Liver (tissue), 9 donors: ENCODE measurements around the gene THAP11. TPM values are rescaled to one million over a fixed set of nuclear protein-coding genes. Genes with fewer than 3 reads are reported as not detected.

Experiments used
- DNase-seq: peaks from one replicate; pipeline ENCODE4 v3.0.0-alpha.2; 2017; ENCODE audit warnings: low spot score
- H3K27ac ChIP-seq, 2 donors: one replicate each; pipeline ENCODE4 v1.7.0; 2013; ENCODE audit warnings: inconsistent platforms in 2 of 2, low read length in 2 of 2, control low read depth in 1 of 2, low read depth in 1 of 2, mild to moderate bottlenecking in 1 of 2
- H3K27me3 ChIP-seq, 4 donors: one replicate each; pipeline versions ENCODE4 v1.6.1 to v1.7.0; 2013; ENCODE audit warnings: low read length in 3 of 4, inconsistent platforms in 1 of 4, mild to moderate bottlenecking in 1 of 4, moderate library complexity in 1 of 4; ENCODE audit not compliant: control insufficient read depth in 4 of 4, insufficient read depth in 4 of 4
- H3K36me3 ChIP-seq, 4 donors: one replicate each; pipeline versions ENCODE4 v1.6.1 to v1.7.0; 2013; ENCODE audit warnings: low read length in 3 of 4, mild to moderate bottlenecking in 3 of 4, low read depth in 1 of 4, moderate library complexity in 1 of 4; ENCODE audit not compliant: control insufficient read depth in 4 of 4, insufficient read depth in 3 of 4
- H3K4me1 ChIP-seq, 4 donors: one replicate each; pipeline versions ENCODE4 v1.6.1 to v1.7.0; 2013; ENCODE audit warnings: low read length in 3 of 4, mild to moderate bottlenecking in 3 of 4, moderate library complexity in 1 of 4; ENCODE audit not compliant: control insufficient read depth in 4 of 4, insufficient read depth in 4 of 4
- H3K4me3 ChIP-seq, 3 donors: one replicate each; pipeline versions ENCODE4 v1.6.1 to v1.7.0; 2013; ENCODE audit warnings: low read length in 3 of 3, control low read depth in 1 of 3, low read depth in 1 of 3, mild to moderate bottlenecking in 1 of 3
- H3K9ac ChIP-seq, 2 donors: one replicate each; pipeline ENCODE4 v1.7.0; 2013; ENCODE audit warnings: low read length in 2 of 2, mild to moderate bottlenecking in 2 of 2, moderate library complexity in 2 of 2, control low read depth in 1 of 2, low read depth in 1 of 2
- H3K9me3 ChIP-seq, 4 donors: one replicate each; pipeline versions ENCODE4 v1.6.1 to v1.7.0; 2013; ENCODE audit warnings: low read length in 3 of 4; ENCODE audit not compliant: control insufficient read depth in 4 of 4
- EGR1 ChIP-seq, 2 donors: IDR thresholded peaks; 2 replicates each; pipeline ENCODE4 v1.6.1; 2016 to 2018; ENCODE audit warnings: antibody characterized with exemption in 2 of 2, low read depth in 2 of 2
- FOXA1 ChIP-seq: IDR thresholded peaks from 2 replicates; pipeline ENCODE4 v1.6.1; 2016; ENCODE audit warnings: antibody characterized with exemption
- FOXA2 ChIP-seq: IDR thresholded peaks from 2 replicates; pipeline ENCODE4 v1.6.1; 2016; ENCODE audit warnings: antibody characterized with exemption
- GABPA ChIP-seq, 2 donors: IDR thresholded peaks in 1 of 2; conservative IDR thresholded peaks in 1 of 2; 2 replicates each; pipeline ENCODE4 v1.6.1; 2016; ENCODE audit warnings: antibody characterized with exemption in 2 of 2, mild to moderate bottlenecking in 1 of 2, moderate library complexity in 1 of 2
- HNF4A ChIP-seq, 2 donors: conservative IDR thresholded peaks; 2 replicates each; pipeline ENCODE4 v1.6.1; 2016; ENCODE audit warnings: antibody characterized with exemption in 2 of 2, mild to moderate bottlenecking in 2 of 2
- HNF4G ChIP-seq: IDR thresholded peaks from 2 replicates; pipeline ENCODE4 v1.6.1; 2016; ENCODE audit warnings: antibody characterized with exemption
- JUND ChIP-seq, 2 donors: IDR thresholded peaks; 2 replicates each; pipeline ENCODE4 v1.6.1; 2016; ENCODE audit warnings: antibody characterized with exemption in 2 of 2
- NR2F2 ChIP-seq: IDR thresholded peaks from 2 replicates; pipeline ENCODE4 v1.6.1; 2016; ENCODE audit warnings: antibody characterized with exemption
- RAD21 ChIP-seq, 2 donors: IDR thresholded peaks; 2 replicates each; pipeline ENCODE4 v1.6.1; 2016; ENCODE audit warnings: antibody characterized with exemption in 2 of 2, mild to moderate bottlenecking in 2 of 2
- REST ChIP-seq: IDR thresholded peaks from 2 replicates; pipeline ENCODE4 v1.6.1; 2016; ENCODE audit warnings: antibody characterized with exemption, mild to moderate bottlenecking
- RXRA ChIP-seq, 2 donors: IDR thresholded peaks; 2 replicates each; pipeline ENCODE4 v1.6.1; 2017 to 2018; ENCODE audit warnings: antibody characterized with exemption in 2 of 2, mild to moderate bottlenecking in 1 of 2
- SP1 ChIP-seq: IDR thresholded peaks from 2 replicates; pipeline ENCODE4 v1.6.1; 2018; ENCODE audit warnings: antibody characterized with exemption, mild to moderate bottlenecking
- TAF1 ChIP-seq: conservative IDR thresholded peaks from 2 replicates; pipeline ENCODE4 v1.6.1; 2016; ENCODE audit warnings: antibody characterized with exemption, mild to moderate bottlenecking
- WGBS: extraction: QIAGEN DNeasy Blood & Tissue Kit; methylation state at CpG from one replicate; pipeline ENCODE4 v1.1.7; 2013; 5-methylcytosine and 5-hydroxymethylcytosine counted together
- polyA plus RNA-seq, 2 donors: library from polyadenylated mRNA; stranded (reverse) in 1 of 2; unstranded in 1 of 2; fragments of 200-250 nt in 1 of 2; fragments of >200 nt in 1 of 2; fragmentation: Nextera tagmentation in 1 of 2; extraction: Ambion mirVana in 1 of 2; gene quantifications; one replicate each; pipeline versions ENCODE4 v1.2.1 to v1.2.3, GENCODE V29; 2013 to 2015
- total RNA-seq, 2 donors: library from RNA; depleted of rRNA; stranded (reverse); fragments of >200 nt; gene quantifications; one replicate each; pipeline ENCODE4 v1.2.3, GENCODE V29; 2014
- TF ChIP-seq, protein P1 (sequence below): IDR thresholded peaks from 2 replicates; pipeline ENCODE4 v1.6.1; 2016; ENCODE audit warnings: antibody characterized with exemption
- TF ChIP-seq, protein P2 (sequence below): IDR thresholded peaks from 2 replicates; pipeline ENCODE4 v1.6.1; 2016; ENCODE audit warnings: antibody characterized with exemption
- TF ChIP-seq, protein P3 (sequence below): IDR thresholded peaks from 2 replicates; pipeline ENCODE4 v1.6.1; 2016; ENCODE audit warnings: antibody characterized with exemption
- donor health status: healthy.
- donor health status: healthy.
- donor health status: healthy.
- donor health status: healthy.
- donor health status: healthy.

Gene THAP11
- total and polyA plus RNA-seq, 4 donors: 6.7 to 19.7 (median 11.8) TPM

GRCh38 chr16:67800338-67800926 lies 41.7 kb upstream of the THAP11 start:
- no peak overlapping the region for H3K9ac ChIP-seq
- H3K4me1 ChIP-seq: peaks cover 7 to 37% (median 26%) of the 10 kb centered on the region in 4 donors
- H3K27ac ChIP-seq: no peak overlapping the region
- no peaks in the 10 kb centered on the region for H3K9me3 ChIP-seq
- no peak for TF ChIP-seq RXRA (IDR thresholded peaks at IDR 0.05)
- no peak for TF ChIP-seq NR2F2
- TF ChIP-seq, protein P1, sequence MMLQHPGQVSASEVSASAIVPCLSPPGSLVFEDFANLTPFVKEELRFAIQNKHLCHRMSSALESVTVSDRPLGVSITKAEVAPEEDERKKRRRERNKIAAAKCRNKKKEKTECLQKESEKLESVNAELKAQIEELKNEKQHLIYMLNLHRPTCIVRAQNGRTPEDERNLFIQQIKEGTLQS: no peak
- no peak for TF ChIP-seq SP1
- no peak for TF ChIP-seq JUND (IDR thresholded peaks at IDR 0.05)
- no peak for TF ChIP-seq HNF4G
- TF ChIP-seq, protein P2, sequence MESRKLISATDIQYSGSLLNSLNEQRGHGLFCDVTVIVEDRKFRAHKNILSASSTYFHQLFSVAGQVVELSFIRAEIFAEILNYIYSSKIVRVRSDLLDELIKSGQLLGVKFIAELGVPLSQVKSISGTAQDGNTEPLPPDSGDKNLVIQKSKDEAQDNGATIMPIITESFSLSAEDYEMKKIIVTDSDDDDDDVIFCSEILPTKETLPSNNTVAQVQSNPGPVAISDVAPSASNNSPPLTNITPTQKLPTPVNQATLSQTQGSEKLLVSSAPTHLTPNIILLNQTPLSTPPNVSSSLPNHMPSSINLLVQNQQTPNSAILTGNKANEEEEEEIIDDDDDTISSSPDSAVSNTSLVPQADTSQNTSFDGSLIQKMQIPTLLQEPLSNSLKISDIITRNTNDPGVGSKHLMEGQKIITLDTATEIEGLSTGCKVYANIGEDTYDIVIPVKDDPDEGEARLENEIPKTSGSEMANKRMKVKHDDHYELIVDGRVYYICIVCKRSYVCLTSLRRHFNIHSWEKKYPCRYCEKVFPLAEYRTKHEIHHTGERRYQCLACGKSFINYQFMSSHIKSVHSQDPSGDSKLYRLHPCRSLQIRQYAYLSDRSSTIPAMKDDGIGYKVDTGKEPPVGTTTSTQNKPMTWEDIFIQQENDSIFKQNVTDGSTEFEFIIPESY: no peak
- no peak for TF ChIP-seq GABPA (IDR thresholded peaks at IDR 0.05 in 1 of 2, conservative IDR thresholded peaks at IDR 0.05 in 1 of 2)
- TF ChIP-seq FOXA1: no peak
- TF ChIP-seq, protein P3, sequence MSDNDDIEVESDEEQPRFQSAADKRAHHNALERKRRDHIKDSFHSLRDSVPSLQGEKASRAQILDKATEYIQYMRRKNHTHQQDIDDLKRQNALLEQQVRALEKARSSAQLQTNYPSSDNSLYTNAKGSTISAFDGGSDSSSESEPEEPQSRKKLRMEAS: no peak
- TF ChIP-seq RAD21 (IDR thresholded peaks at IDR 0.05): no peak
- no peak for TF ChIP-seq EGR1 (IDR thresholded peaks at IDR 0.05; ENCODE audit: low read depth in 2 of 2)
- no peak for TF ChIP-seq FOXA2
- peak; percentile 44 for DNase-seq
- 91% methylated on average over 7 of the region's 7 CpGs for WGBS
- H3K36me3 ChIP-seq: peaks cover 1 to 34% (median 23%) of the 10 kb centered on the region in 4 donors
- no peaks in the 10 kb centered on the region for H3K27me3 ChIP-seq
- no peak overlapping the region for H3K4me3 ChIP-seq

DNA sequence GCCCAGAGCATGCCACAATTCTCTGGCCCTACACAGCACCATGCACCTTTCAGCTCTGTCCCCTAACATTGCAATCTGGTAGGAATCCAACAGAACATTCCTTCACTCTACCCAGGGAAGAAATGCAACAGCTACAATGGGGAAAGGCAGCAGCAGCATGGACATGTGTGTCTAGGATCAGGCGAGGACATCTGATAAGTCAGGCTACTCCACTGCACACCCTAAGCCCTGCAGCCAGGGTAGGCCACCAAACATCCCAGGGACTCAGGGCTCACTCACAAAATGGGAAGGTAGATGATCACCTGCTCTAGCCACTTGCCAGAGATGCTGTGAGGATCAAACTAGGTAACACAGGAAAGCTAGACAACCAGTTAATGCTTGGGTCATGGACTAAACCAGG lies 40.9 kb upstream of the THAP11 start:
- H3K27ac ChIP-seq: no peak overlapping the region
- DNase-seq: no peak
- no peak overlapping the region for H3K9ac ChIP-seq
- H3K27me3 ChIP-seq: no peaks in the 10 kb centered on the region
- peaks cover 7 to 43% (median 28%) of the 10 kb centered on the region in 4 donors for H3K4me1 ChIP-seq
- no peaks in the 10 kb centered on the region for H3K9me3 ChIP-seq
- 95% methylated on average over 1 of the region's 1 CpG for WGBS
- TF ChIP-seq, protein P2: no peak
- TF ChIP-seq RAD21 (IDR thresholded peaks at IDR 0.05) (no peak), EGR1 (IDR thresholded peaks at IDR 0.05; ENCODE audit: low read depth in 2 of 2) (no peak), HNF4G (no peak), TAF1 (no peak), HNF4A (conservative IDR thresholded peaks at IDR 0.05) (no peak), RXRA (IDR thresholded peaks at IDR 0.05) (no peak), GABPA (IDR thresholded peaks at IDR 0.05 in 1 of 2, conservative IDR thresholded peaks at IDR 0.05 in 1 of 2) (no peak), REST (no peak), SP1 (no peak)
- TF ChIP-seq, protein P1: no peak
- H3K36me3 ChIP-seq: peaks cover 1 to 32% (median 22%) of the 10 kb centered on the region in 4 donors
- H3K4me3 ChIP-seq: no peak overlapping the region
